ENCODE results near the gene HAGHL.
"Not testable (repeated sequence)": the region's sequence is repeated elsewhere in the genome, so short reads cannot be mapped to it uniquely, and the experiment has no call there.

Gene HAGHL

GRCh38 chr16:774086-775001 lies 47.4 kb downstream of the HAGHL start:
- DNase-seq (ENCODE audit: low read depth in 2 of 2), result no peak

GRCh38 chr16:775236-775796 lies 48.4 kb downstream of the HAGHL start:
- no peak for DNase-seq (ENCODE audit: low read depth in 2 of 2)

DNA sequence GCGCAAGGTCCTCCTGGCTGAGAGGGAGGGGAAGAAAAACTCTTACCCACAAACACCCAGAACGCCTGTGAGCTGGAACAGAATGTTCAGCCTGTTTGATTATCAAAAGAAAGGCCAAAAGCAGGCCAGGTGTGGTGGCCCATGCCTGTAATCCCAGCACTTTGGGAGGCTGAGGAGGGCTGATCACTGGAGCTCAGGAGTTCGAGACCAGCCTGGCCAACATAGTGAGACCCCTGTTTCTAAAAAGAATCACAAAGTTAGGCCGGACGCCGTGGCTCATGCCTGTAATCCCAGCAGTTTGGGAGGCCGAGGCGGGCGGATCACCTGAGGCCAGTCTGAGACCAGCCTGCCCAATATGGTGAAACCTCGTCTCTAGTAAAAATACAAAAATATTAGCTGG lies 49.4 kb downstream of the HAGHL start:
- DNase-seq (ENCODE audit: low read depth in 2 of 2), result not testable (repeated sequence)

- no peak for DNase-seq (ENCODE audit: low read depth in 2 of 2)
Observed at GRCh38 chr16:776824-777223, 49.9 kb downstream of the HAGHL start.

GRCh38 chr16:777826-778225 lies 50.9 kb downstream of the HAGHL start:
- DNase-seq (ENCODE audit: low read depth in 2 of 2), result no peak

DNA sequence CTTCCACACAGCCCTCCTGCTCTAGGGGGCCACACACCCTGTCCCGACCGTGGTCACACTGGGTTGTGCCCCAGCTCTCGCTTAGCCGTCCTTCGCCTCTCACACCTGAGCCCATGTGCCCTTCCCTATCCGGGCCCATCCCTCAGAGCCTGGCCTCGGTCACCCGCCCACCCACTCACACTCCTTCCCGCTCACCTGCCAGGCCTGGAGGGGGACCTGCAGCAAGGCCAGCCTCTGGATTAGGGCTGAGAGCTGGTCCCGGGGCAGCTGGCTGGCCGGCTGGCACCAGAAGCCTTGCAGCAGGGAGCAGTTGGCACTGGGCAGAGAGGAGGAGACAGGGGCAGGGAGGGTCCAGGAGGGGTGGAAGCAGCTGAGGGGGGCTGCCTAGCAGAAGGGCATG lies 51.5 kb downstream of the HAGHL start:
- no peak for DNase-seq (ENCODE audit: low read depth in 2 of 2)

GRCh38 chr16:778909-779527 lies 52.1 kb downstream of the HAGHL start:
- no peak for DNase-seq (ENCODE audit: low read depth in 2 of 2)

Measured in stimulated activated CD4-positive, alpha-beta T cell treated with anti-CD3 and anti-CD28 coated beads, Interleukin-1b, Interleukin-23, amount 100 ng/mL, for 4 hours (primary cell).